ENCODE data around the gene FANCB. TPM values are rescaled to one million over a fixed set of nuclear protein-coding genes. Genes with fewer than 3 reads are reported as not detected.

FANCB gene
- total RNA-seq, 4 donors from 2014 or later, result 0.49 to 1.3 (median 1.1) TPM

- intact Hi-C loops (cut with DNase I; ENCODE audit: low total_unique reads), result no loop called here
- TF ChIP-seq POLR2A (IDR thresholded peaks at IDR 0.05), result no peak
- TF ChIP-seq, protein P1, sequence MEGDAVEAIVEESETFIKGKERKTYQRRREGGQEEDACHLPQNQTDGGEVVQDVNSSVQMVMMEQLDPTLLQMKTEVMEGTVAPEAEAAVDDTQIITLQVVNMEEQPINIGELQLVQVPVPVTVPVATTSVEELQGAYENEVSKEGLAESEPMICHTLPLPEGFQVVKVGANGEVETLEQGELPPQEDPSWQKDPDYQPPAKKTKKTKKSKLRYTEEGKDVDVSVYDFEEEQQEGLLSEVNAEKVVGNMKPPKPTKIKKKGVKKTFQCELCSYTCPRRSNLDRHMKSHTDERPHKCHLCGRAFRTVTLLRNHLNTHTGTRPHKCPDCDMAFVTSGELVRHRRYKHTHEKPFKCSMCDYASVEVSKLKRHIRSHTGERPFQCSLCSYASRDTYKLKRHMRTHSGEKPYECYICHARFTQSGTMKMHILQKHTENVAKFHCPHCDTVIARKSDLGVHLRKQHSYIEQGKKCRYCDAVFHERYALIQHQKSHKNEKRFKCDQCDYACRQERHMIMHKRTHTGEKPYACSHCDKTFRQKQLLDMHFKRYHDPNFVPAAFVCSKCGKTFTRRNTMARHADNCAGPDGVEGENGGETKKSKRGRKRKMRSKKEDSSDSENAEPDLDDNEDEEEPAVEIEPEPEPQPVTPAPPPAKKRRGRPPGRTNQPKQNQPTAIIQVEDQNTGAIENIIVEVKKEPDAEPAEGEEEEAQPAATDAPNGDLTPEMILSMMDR (IDR thresholded peaks at IDR 0.05), result no peak
- H3K4me3 ChIP-seq (ENCODE audit: low read depth, poor library complexity, severe bottlenecking), result no peak overlapping the region
- DNase-seq (ENCODE audit: low spot score in 2 of 2), result no peak
- 79 to 85% methylated on average over 3 of the region's 3 CpGs for WGBS, 2 donors
Observed at GRCh38 chrX:14819769-14820168, 53.1 kb downstream of the FANCB start.

- TF ChIP-seq, protein P1 (IDR thresholded peaks at IDR 0.05), result no peak
- TF ChIP-seq POLR2A (IDR thresholded peaks at IDR 0.05), result no peak
- intact Hi-C loops (cut with DNase I; ENCODE audit: low total_unique reads), result no loop called here
- no peak overlapping the region for H3K4me3 ChIP-seq (ENCODE audit: low read depth, poor library complexity, severe bottlenecking)
- WGBS, 2 donors, result 60 to 67% methylated on average over 2 of the region's 2 CpGs
- DNase-seq (ENCODE audit: low spot score in 2 of 2), result no peak
Observed at GRCh38 chrX:14817571-14817970, 55.3 kb downstream of the FANCB start.

- TF ChIP-seq, protein P1 (IDR thresholded peaks at IDR 0.05), result no peak
- no peak for TF ChIP-seq POLR2A (IDR thresholded peaks at IDR 0.05)
- WGBS, 2 donors, result 50% methylated on average over 1 of the region's 1 CpG
- DNase-seq (ENCODE audit: low spot score in 2 of 2), result no peak
- intact Hi-C loops (cut with DNase I; ENCODE audit: low total_unique reads), result no loop called here
- no peak overlapping the region for H3K4me3 ChIP-seq (ENCODE audit: low read depth, poor library complexity, severe bottlenecking)
Observed at GRCh38 chrX:14802943-14803710, 69.7 kb downstream of the FANCB start.

- no peak for TF ChIP-seq POLR2A (IDR thresholded peaks at IDR 0.05)
- TF ChIP-seq, protein P1 (IDR thresholded peaks at IDR 0.05), result no peak
- no peak for DNase-seq (ENCODE audit: low spot score in 2 of 2)
- 61 to 69% methylated on average over 2 of the region's 2 CpGs for WGBS, 2 donors
- no peak overlapping the region for H3K4me3 ChIP-seq (ENCODE audit: low read depth, poor library complexity, severe bottlenecking)
- intact Hi-C loops (cut with DNase I; ENCODE audit: low total_unique reads), result no loop called here
Observed at GRCh38 chrX:14801136-14801535, 71.7 kb downstream of the FANCB start.

DNA sequence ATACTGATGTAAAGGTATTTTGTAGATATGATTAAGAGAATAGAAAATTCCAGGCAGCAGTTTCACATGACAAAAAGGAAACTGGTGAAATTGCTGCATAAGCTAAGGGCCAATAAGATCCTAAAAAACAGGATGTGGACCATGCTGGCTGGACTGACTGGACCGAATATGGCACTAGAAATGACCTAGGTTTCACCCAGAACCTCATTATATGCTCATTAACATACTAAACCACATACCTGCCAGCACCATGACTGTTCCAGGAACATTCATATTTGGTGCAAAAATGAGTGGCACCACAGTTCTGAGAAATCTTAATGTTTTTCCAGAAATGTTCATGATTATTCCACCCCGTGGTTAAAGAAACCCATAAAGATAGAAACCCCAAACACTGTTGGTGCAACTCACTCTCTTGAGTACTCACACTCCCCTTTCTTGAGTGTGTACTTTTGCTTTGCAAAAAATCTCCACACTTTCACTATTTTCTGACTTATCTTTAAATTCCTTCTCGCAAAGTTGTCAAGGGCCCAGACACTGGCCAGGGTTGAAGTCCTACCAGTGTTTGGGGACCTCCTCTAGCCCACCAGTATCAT lies 74.0 kb downstream of the FANCB start:
- intact Hi-C loops (cut with DNase I; ENCODE audit: low total_unique reads), result no loop called here
- DNase-seq (ENCODE audit: low spot score in 2 of 2), result no peak
- TF ChIP-seq, protein P1 (IDR thresholded peaks at IDR 0.05), result no peak
- TF ChIP-seq POLR2A (IDR thresholded peaks at IDR 0.05), result no peak
- no peak overlapping the region for H3K4me3 ChIP-seq (ENCODE audit: low read depth, poor library complexity, severe bottlenecking)
- 72 to 85% methylated on average over 3 of the region's 3 CpGs for WGBS, 2 donors

Other genes with a start within 250 kb of the FANCB start
- gene MOSPD2, start 352 bp upstream of the FANCB start, total RNA-seq, result 10 to 100 TPM; 17.3 to 41.5 (median 22.5) TPM

All from lower leg skin (tissue), 4 donors.